K562 (cell line): ENCODE results near the gene SLC2A6.

Experiments
- CHD2 ChIP-seq: IDR thresholded peaks from 2 replicates; pipeline ENCODE4 v1.6.1; 2011; ENCODE audit warnings: low read depth, low read length
- CHD4 ChIP-seq: fragments of 200-600 bp; sonication (generic); IDR thresholded peaks from 3 replicates; pipeline ENCODE4 v1.6.1; 2012; ENCODE audit warnings: low read depth, mild to moderate bottlenecking, mixed read lengths, low read length, inconsistent platforms; ENCODE audit not compliant: insufficient read depth, insufficient replicate concordance, poor library complexity, severe bottlenecking
- EZH2 ChIP-seq: IDR thresholded peaks from 2 replicates; pipeline ENCODE4 v1.6.1; 2012; ENCODE audit warnings: low read depth, mild to moderate bottlenecking, inconsistent platforms, low read length, borderline replicate concordance
- HDAC2 ChIP-seq: fragments of 450-650 bp; IDR thresholded peaks from 2 replicates; pipeline ENCODE4 v1.6.1; 2016; ENCODE audit warnings: mild to moderate bottlenecking
- KLF1 ChIP-seq: fragments of 450-650 bp; IDR thresholded peaks from 2 replicates; pipeline ENCODE4 v1.6.1; 2016; ENCODE audit warnings: missing genetic modification characterization, missing compliant biosample characterization
- MTA1 ChIP-seq: fragments of 450-650 bp; IDR thresholded peaks from 2 replicates; pipeline ENCODE4 v1.6.1; 2017; ENCODE audit warnings: borderline replicate concordance
- ZNF121 ChIP-seq: sonication (generic); formaldehyde crosslinking; conservative IDR thresholded peaks from 2 replicates; pipeline ENCODE4 v1.8.0; 2022; ENCODE audit warnings: missing genetic modification reagents
- ZNF140 ChIP-seq: fragments of 250-450 bp; sonication (Bioruptor Pico); IDR thresholded peaks from 2 replicates; pipeline ENCODE4 v1.8.0; 2021; ENCODE audit warnings: moderate library complexity, mild to moderate bottlenecking, inconsistent platforms
- ZNF311 ChIP-seq: fragments of 250-450 bp; sonication (Bioruptor Pico); IDR thresholded peaks from 2 replicates; pipeline ENCODE4 v1.4.0; 2020; ENCODE audit warnings: mild to moderate bottlenecking, moderate library complexity

- no peak for TF ChIP-seq ZNF140 (CRISPR knock-in tag)
- TF ChIP-seq CHD4, result no peak
- TF ChIP-seq EZH2, result no peak
- no peak for TF ChIP-seq ZNF311
- no peak for TF ChIP-seq KLF1 (tag)
- TF ChIP-seq ZNF121 (CRISPR knock-in tag), result no peak
- TF ChIP-seq HDAC2, result no peak
- TF ChIP-seq CHD2, result no peak
- no peak for TF ChIP-seq MTA1
Measured at GRCh38 chr9:133464638-133465037, 14.3 kb downstream of the SLC2A6 start.
